ENCODE measurements around the gene CAMKK1. TPM values are rescaled to one million over a fixed set of nuclear protein-coding genes. Genes with fewer than 3 reads are reported as not detected.

The CAMKK1 gene
- total RNA-seq, 1 donor from 2014 or later = 0.35 TPM

DNA sequence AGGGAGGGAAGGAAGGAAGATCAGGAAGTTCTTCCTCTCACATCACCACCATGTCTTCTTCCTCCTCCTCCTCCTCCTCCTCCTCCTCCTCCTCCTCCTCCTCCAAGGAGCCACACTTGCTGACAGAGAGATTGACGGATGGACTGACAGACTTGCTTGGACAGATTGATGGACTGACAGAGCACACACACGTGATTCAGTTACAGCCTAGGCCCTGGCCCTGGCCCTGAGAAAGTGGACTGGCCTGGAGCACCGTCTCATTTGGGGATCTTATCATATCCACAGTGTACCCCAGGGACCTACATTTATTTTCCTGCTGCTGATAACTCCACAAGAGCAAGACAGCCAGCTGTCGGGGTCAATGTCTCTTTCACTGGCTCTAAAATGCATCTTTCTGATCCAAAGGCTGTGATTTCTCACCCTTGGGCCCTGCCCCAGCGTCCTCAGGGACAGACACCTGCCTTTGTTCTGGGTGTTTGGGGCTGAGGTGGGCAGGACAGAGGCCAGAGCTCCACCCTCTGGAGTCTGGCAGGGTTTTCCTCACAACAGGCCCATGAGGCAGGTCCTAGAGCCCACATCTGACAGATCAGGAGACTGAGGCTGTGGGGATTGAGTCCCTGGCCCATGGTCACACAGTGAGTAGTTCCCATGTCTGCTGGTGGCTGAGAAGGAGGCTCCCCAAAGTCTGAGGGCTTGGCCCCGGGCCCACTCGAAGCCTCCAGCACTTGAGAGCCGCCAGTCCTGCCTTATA is 25.7 kb upstream of the CAMKK1 start:
- no peak for DNase-seq (ENCODE audit: low spot score)
- no peak for ATAC-seq

DNA sequence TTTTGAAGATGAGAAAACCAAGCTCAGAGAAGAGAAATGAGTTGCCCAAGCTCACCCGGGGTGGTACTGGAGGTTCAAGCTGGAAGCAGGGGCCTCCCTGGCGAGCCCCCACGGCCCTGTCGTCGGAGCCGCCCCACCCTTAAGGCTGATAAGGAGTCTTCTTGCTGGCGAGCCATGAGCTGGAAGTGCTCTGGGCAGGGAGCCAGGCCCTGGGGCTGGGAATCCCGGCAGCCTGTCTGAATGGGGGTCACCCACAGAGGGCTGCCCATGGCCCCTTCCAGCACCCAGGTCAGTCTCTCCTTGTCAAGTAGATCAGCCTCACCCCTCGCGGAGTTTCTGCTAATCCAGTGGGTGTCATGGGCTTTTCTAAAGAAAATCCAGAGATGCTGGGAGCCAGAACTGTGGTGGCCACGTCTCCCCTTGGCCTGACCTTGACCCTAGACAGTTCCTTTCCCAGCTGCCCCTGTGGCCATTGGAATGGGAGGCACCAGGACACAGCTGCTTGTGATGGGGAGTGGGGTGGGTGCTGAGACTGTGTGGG is 24.6 kb upstream of the CAMKK1 start:
- no peak for DNase-seq (ENCODE audit: low spot score)
- ATAC-seq = peak; percentile 27

DNA sequence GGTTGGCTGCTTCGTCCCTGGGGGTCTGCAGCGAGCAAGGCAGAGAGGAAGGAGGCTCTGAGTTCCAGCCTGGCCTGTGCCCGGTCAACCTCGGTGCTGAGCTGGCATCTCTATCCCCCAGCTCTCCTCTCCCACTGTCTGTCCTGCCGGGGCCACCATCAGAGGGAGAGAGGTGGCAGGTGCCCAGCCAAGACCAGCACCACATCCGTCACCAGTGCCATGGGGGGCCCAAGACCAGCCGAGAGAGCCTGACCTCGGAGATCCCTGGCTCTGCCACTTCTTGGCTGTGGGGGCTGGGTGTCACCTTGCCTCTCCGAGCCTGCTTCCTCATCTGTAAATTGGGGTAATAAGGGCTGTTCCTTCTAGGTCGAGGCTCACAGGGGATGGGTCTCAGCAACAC is 24.0 kb upstream of the CAMKK1 start:
- DNase-seq (ENCODE audit: low spot score) (no peak), ATAC-seq (no peak)

- ATAC-seq (no peak), DNase-seq (ENCODE audit: low spot score) (no peak)
Measured at GRCh38 chr17:3915995-3916696, 23.3 kb upstream of the CAMKK1 start, which contains the start of gene P2RX1. Gene P2RX1 (minus strand): TSS chr17:3916465. CDS start chr17:3916225, 240 bp downstream.

DNA sequence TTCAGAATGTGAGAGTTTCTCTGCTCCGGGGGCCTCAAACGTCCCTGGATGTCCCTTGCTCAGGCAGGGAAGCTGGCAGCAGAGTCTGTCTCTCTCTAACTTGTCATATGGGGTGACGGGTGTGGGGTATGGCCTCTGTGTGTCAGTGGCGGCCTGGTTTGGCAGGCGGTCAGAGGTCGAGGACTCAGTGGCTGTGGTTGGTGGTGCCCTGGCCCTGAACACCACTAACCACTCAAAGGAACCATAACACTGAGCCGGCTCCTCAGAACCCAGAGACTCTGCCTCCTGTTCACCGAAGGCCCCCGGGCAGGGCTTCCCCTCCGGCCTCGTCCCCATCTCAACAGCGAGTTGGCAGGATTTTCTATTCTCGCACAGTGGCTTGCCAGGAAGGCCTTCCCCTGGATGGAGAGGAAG is 22.7 kb upstream of the CAMKK1 start:
- DNase-seq (ENCODE audit: low spot score) (no peak), ATAC-seq (no peak)

- ATAC-seq = peak; percentile 3
Measured at GRCh38 chr17:3914312-3914670, 21.4 kb upstream of the CAMKK1 start.

GRCh38 chr17:3913531-3914311 is 20.9 kb upstream of the CAMKK1 start:
- peak; percentile 90 for ATAC-seq
- peak; percentile 74 for DNase-seq (ENCODE audit: low spot score)

More at GRCh38 chr17:3914312-3914670, 21.4 kb upstream of the CAMKK1 start:
- DNase-seq (ENCODE audit: low spot score) = no peak

- DNase-seq (ENCODE audit: low spot score) (no peak), ATAC-seq (no peak)
Measured at GRCh38 chr17:3912827-3913226, 20.0 kb upstream of the CAMKK1 start.

GRCh38 chr17:3911271-3912053 is 18.6 kb upstream of the CAMKK1 start:
- ATAC-seq (no peak), DNase-seq (ENCODE audit: low spot score) (no peak)

- ATAC-seq (no peak), DNase-seq (ENCODE audit: low spot score) (no peak)
Measured at GRCh38 chr17:3910420-3911270, 17.8 kb upstream of the CAMKK1 start.

DNA sequence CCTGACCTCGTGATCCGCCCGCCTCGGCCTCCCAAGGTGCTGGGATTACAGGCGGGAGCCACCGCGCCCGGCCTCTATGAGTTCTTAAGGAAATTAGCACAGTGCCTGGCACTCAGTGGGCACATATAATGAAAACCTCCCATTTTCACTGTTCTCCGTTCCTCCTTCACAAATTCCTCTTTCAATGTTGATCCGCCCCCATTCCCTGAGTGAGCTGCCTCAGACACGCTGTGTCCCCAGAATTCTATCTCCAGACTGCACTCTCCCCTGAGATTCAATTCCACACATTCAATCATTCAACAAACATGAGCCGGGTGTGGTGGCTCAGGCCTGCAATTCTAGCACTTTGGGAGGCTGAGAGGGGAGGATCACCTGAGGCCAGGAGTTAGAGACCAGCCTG is 16.4 kb upstream of the CAMKK1 start:
- DNase-seq (ENCODE audit: low spot score) (no peak), ATAC-seq (no peak)

DNA sequence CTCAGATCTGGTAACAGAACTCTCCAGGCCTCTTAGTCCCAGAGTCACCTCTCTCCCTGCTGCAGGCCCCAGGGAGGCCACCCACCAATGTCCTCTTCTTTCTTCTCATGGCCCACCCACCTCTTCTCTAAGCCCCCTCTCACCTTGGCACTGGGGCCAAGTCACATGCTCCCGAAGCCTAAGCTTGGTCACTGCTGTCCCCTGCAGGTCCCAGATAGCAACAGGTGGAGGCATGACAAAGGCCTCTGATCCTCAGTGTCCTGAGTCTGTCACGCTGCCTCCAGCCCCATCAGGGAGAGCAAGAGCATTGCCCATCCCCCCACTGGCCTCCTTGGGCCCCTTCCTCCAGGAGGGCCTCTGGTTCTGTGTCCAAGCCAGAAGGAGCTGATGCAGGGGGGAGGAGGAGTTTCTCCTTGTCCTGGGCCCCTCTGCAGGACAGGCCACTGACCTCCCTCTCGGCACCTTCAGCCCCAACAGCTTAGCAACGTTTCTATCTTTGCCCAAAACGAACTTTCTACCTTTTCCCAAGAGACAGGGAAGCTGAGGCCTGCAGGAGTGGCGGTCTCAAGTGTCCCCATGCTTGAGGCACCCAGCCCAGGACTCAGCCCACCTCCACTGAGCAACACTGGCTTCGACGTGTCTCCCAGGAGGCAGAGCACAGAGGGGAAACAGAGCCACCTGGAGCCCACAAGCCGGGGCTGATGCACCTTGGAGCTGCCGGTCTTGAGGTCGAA is 14.8 kb upstream of the CAMKK1 start:
- ATAC-seq (peak; percentile 23), DNase-seq (ENCODE audit: low spot score) (no peak)

- ATAC-seq (no peak), DNase-seq (ENCODE audit: low spot score) (no peak)
Measured at GRCh38 chr17:3906881-3907280, 14.0 kb upstream of the CAMKK1 start.

DNA sequence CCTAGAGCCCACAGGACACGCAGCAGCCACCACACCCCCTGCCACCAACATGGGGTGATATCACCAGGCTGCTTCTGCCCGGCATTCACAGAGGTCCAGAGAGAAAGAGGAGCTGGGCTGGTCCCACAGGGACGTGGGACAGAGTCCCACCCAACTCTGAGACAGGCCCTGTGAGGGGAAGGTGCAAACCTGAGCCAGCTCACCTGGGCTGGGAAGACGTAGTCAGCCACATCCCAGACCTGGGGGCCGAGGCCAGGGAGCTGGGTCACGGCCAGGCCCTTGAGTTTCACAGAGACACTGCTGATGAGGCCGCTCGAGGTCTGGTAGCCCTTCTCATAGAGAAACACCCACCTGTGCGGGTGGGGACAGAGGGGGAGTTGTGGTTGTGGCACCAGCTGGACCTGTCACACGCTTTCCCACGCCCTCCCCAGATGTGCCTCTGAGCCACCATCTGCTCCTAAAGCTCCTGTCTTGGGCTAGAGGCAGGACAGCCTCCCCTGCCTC is 12.2 kb upstream of the CAMKK1 start:
- ATAC-seq (no peak), DNase-seq (ENCODE audit: low spot score) (no peak)

DNA sequence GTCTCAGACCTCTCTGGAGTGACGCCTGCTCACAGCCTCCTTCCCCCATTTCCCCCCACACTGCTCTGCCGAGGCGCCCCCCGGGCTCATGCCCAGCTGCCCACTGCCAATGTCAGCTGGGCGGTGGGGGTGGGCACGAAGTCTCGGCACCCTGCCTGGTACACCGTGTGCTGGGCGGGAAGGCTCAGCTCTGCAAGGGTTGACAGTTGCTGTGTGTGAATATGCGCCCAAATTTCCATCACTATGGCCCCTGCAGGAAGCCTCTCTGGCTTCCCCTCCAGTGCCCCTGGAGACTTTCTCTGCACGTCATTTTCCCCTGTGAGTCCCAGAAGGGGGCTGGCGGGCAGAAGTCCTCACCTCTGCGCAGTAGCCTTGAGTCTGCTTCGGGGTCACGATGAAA is 11.6 kb upstream of the CAMKK1 start:
- ATAC-seq (no peak), DNase-seq (ENCODE audit: low spot score) (no peak)

DNA sequence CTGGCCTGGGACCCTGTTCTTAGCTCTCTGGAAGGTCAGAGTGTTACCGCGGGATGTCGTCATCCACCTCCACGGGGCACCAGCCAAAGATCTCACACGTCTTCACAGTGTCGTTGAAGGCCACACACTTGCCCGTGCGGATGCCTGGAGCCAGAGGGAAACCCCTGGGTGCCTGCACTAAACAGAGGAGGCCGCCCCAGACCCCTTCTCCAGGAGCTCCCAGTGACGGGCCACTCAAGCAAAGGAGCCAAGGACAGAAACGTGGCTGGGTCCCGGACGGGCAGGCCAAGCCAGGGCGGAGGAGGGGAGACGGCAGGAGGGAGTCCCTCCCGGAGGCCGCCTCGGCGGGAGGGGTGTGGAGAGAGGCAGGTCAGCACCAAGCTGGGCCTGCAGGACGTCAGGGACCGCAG is 11.0 kb upstream of the CAMKK1 start:
- ATAC-seq (no peak), DNase-seq (ENCODE audit: low spot score) (no peak)

- no peak for ATAC-seq
- DNase-seq (ENCODE audit: low spot score) = no peak
Measured at GRCh38 chr17:3903051-3903825, 10.4 kb upstream of the CAMKK1 start.

- ATAC-seq (no peak), DNase-seq (ENCODE audit: low spot score) (no peak)
Measured at GRCh38 chr17:3900646-3901045, 7.8 kb upstream of the CAMKK1 start.

All from left lobe of liver (tissue), 2 donors.